ENCODE data around the gene AGO3. TPM values are rescaled to one million over a fixed set of nuclear protein-coding genes. Genes with fewer than 3 reads are reported as not detected.
A peak's percentile ranks its signal among the peaks of the same experiment; 100 is the strongest.
"Not testable (repeated sequence)": the region's sequence is repeated elsewhere in the genome, so short reads cannot be mapped to it uniquely, and the experiment has no call there.

Gene AGO3
- total and polyA plus RNA-seq, 2 donors, result 4.1 to 53.1 TPM

DNA sequence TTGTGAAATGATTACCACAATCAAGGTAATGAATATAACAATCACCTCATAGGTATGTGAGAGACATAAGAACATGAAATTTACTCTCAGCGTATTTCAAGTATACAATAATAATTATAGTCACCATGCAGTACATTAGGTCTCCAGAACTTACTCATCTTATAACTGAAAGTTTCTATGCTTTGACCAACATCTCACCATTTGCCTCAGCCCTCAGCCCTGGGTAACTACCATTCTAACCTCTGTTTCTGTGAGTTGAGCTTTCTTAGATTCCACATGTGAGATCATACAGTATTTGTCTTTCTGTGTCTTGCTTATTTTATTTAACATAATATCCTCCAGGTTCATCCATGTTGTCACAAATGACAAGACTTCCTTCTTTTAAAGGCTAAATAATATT, 57.3 kb downstream of the AGO3 start:
- no peak for DNase-seq (ENCODE audit: extremely low spot score)
- H3K4me1 ChIP-seq (ENCODE audit: insufficient read depth), result no peaks in the 10 kb centered on the region
- H3K36me3 ChIP-seq (ENCODE audit: insufficient read depth), result no peaks in the 10 kb centered on the region
- no peak overlapping the region for H3K27ac ChIP-seq (ENCODE audit: low read depth)
- 96% methylated on average over 1 of the region's 1 CpG for WGBS
- no peak overlapping the region for H3K4me3 ChIP-seq (ENCODE audit: low read depth, low read length)

DNA sequence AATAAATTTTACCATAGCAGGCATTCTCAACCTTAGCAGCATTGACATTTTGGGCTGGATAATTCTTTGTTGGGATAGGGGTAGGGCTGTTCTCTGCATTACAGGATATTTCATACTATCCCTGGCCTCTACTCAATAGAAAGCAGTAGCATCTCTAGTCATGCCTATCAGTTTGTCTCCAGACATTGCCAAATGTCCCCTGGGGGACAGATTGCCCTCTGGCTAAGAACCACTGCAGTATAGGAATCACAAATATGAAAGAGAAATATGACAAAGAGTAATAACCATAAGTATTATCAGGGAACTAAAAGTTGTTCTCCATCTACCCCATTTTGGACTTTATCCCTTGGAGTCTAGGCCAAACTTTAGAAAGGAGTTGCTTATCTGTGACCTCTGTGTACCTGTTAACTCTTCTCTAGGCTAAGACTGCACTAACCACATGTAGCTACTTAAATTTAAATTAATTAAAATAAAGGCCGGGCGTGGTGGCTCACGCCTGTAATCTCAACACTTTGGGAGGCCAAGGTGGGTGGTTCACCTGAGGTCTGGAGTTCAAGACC, 76.1 kb downstream of the AGO3 start:
- 97% methylated on average over 3 of the region's 3 CpGs for WGBS
- H3K36me3 ChIP-seq (ENCODE audit: insufficient read depth), result no peaks in the 10 kb centered on the region
- DNase-seq (ENCODE audit: extremely low spot score), result no peak
- no peak overlapping the region for H3K27ac ChIP-seq (ENCODE audit: low read depth)
- no peak overlapping the region for H3K4me3 ChIP-seq (ENCODE audit: low read depth, low read length)
- no peaks in the 10 kb centered on the region for H3K4me1 ChIP-seq (ENCODE audit: insufficient read depth)

DNA sequence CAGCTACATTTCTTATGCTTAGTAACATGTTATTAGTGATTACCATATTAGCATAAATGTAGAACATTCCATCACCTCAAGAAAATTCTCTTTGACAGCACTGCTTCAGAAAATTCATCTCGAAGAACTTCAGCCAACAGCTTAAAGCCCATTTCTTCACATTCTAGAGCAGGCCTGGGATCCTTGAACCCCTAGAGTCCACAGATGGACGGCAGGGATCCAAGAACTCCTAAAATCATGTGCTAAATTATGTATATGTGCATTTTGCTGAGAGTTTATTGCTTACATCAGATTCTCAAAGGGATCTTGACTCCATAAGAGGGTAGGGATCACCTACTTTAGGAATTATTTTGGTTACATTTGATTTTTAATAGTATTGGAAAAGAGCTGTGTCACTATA, 76.8 kb downstream of the AGO3 start:
- H3K4me1 ChIP-seq (ENCODE audit: insufficient read depth), result no peaks in the 10 kb centered on the region
- whole genome bisulfite sequencing, result 61% methylated on average over 2 of the region's 2 CpGs
- no peak for DNase-seq (ENCODE audit: extremely low spot score)
- H3K4me3 ChIP-seq (ENCODE audit: low read depth, low read length), result no peak overlapping the region
- H3K27ac ChIP-seq (ENCODE audit: low read depth), result peak overlapping the region; percentile 38
- H3K36me3 ChIP-seq (ENCODE audit: insufficient read depth), result no peaks in the 10 kb centered on the region

DNA sequence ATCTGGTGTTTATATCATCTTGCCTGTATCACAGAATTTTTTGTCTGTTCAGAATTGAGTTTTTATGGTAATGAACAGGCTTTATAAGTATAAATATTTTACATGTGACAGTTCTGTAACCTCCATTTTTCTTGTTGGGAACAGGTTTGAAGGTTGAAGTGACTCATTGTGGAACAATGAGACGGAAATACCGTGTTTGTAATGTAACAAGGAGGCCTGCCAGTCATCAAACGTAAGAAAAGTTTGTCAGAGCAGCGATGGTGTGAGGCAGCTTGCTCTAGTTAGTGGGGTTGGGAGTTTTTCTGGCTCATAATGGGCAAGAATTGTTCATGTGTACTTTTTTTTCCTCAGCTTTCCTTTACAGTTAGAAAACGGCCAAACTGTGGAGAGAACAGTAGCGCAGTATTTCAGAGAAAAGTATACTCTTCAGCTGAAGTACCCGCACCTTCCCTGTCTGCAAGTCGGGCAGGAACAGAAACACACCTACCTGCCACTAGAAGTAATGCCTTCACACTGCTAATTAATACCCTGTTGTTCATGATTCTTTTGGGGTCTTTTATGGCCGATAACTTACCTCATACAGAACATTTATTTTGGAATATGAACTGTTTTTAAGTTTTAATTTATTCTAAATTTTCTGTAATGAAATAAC, 77.8 kb downstream of the AGO3 start:
- H3K4me1 ChIP-seq (ENCODE audit: insufficient read depth), result no peaks in the 10 kb centered on the region
- H3K4me3 ChIP-seq (ENCODE audit: low read depth, low read length), result no peak overlapping the region
- DNase-seq (ENCODE audit: extremely low spot score), result peak; percentile 3
- H3K27ac ChIP-seq (ENCODE audit: low read depth), result no peak overlapping the region
- H3K36me3 ChIP-seq (ENCODE audit: insufficient read depth), result no peaks in the 10 kb centered on the region
- 76% methylated on average over 9 of the region's 9 CpGs for WGBS

DNA sequence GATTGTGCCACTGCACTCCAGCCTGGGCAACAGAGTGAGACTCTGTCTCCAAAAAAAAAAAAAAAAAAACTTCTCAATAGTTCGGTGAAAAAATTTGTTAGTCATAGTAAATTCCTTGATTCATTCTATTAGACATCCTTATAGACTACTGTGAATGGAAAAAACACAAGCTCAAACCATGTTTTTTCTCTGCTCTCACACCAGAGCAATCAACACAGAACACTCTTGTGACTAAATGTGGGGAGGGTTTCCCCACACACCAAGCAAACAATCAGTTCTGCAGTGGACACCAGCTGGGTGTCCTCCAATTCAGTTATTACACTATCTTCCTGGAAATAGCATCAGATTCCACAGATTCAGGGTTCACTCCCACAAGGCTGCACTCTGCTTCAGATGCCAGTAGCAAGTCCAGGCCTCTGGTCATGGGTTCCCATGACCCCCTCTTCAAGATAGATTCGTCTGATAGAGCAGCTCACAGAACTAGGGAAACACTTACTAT, 83.9 kb downstream of the AGO3 start:
- H3K27ac ChIP-seq (ENCODE audit: low read depth), result no peak overlapping the region
- H3K36me3 ChIP-seq (ENCODE audit: insufficient read depth), result peaks cover 3% of the 10 kb centered on the region
- 85% methylated on average over 2 of the region's 2 CpGs for WGBS
- H3K4me1 ChIP-seq (ENCODE audit: insufficient read depth), result no peaks in the 10 kb centered on the region
- H3K4me3 ChIP-seq (ENCODE audit: low read depth, low read length), result no peak overlapping the region
- DNase-seq (ENCODE audit: extremely low spot score), result no peak

DNA sequence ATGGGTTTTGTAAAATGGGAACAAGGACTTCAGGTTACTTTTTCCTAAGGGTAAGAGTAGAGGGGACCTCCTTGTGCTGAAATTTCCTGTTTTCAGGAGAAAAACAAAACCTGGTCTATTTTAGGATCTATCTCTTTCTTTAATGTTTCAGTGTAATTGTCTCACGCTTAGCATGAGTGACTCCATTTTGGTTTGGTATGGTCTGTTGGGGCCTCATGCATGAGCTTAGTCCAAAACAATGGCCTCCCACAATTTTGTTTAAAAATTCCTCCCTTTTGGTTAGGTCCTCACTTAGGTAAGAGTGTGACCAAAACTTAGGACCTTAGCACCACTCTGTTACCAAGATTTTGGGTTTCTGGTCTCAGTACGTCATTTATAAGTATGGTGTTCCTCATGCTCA, 85.8 kb downstream of the AGO3 start:
- H3K36me3 ChIP-seq (ENCODE audit: insufficient read depth), result peaks cover 6% of the 10 kb centered on the region
- H3K4me3 ChIP-seq (ENCODE audit: low read depth, low read length), result no peak overlapping the region
- 95% methylated on average over 2 of the region's 2 CpGs for WGBS
- no peak overlapping the region for H3K27ac ChIP-seq (ENCODE audit: low read depth)
- no peaks in the 10 kb centered on the region for H3K4me1 ChIP-seq (ENCODE audit: insufficient read depth)
- no peak for DNase-seq (ENCODE audit: extremely low spot score)

DNA sequence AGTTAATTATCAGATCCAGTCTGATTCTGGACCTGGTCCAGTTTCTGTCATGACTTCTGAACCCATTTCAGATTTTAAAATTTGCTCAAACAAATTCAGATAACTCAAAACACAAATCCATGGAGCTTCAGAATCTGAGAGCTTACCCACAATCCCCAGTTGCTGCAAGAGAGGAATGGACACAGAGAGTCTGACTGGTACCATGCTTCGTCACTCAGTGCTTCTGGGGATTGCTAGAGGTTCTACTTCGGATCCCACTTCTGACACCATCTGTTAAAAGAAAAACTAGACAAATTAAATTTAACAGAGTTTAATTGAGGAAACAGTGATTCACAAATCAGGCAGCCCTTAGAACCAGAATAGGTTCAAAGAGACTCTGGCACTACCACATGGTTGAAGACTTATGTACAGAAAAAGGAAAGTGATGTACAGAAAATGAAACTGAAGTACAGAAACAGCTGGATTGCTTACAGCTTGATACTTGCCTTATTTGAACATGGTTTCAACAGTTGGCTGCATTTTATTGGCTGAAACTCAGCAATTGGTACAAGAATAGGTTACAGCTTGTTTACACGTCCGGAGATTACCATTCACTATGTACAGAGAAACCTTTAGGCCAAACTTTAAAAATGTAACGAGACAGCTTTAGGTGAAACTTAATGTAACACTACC, 92.3 kb downstream of the AGO3 start:
- H3K36me3 ChIP-seq (ENCODE audit: insufficient read depth), result peaks cover 13% of the 10 kb centered on the region
- no peak overlapping the region for H3K4me3 ChIP-seq (ENCODE audit: low read depth, low read length)
- H3K4me1 ChIP-seq (ENCODE audit: insufficient read depth), result no peaks in the 10 kb centered on the region
- DNase-seq (ENCODE audit: extremely low spot score), result no peak
- 80% methylated on average over 5 of the region's 5 CpGs for WGBS
- H3K27ac ChIP-seq (ENCODE audit: low read depth), result no peak overlapping the region

DNA sequence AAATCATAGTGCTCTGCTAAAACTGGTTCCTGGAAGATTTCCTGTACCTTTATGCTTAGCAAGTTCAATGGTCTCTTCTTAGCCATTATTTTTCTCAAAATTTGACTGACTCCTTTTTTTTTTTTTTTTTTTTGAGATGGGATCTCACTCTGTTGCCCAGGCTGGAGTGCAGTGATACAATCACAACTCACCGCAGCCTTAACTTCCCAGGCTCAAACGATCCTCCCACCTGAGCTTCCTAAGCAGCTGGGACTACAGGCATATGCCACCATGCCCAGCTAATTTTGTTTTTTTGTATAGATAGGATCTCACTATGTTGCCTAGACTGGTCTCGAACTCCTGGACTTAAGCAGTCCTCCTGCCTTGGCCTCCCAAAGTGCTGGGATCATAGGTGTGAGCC, 93.1 kb downstream of the AGO3 start:
- H3K36me3 ChIP-seq (ENCODE audit: insufficient read depth), result peaks cover 13% of the 10 kb centered on the region
- 96% methylated on average over 3 of the region's 3 CpGs for WGBS
- not testable (repeated sequence) for H3K27ac ChIP-seq (ENCODE audit: low read depth); H3K4me1 ChIP-seq (ENCODE audit: insufficient read depth); DNase-seq (ENCODE audit: extremely low spot score); H3K4me3 ChIP-seq (ENCODE audit: low read depth, low read length)

DNA sequence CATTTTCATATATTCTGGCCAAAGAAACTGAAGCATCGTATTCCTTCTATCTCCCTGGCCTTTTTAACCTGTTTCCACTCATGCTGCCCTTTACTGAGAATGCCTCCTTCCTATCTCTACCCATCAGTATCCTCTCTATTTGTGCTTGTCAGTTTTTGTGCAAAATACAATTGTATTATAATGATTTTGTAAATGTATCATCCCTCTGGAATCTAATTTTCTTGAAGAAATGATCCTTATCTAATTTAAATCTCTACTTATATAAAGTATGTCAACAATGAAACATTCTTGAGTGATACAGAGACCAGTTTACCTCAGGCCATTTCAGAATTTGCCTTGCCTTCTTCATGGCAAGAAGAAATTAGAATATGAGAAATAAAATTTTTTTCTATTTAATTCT, 93.9 kb downstream of the AGO3 start:
- Histone ChIP-seq H3K36me3 (ENCODE audit: insufficient read depth) (peaks cover 13% of the 10 kb centered on the region), H3K4me1 (ENCODE audit: insufficient read depth) (no peaks in the 10 kb centered on the region), H3K27ac (ENCODE audit: low read depth) (no peak overlapping the region), H3K4me3 (ENCODE audit: low read depth, low read length) (no peak overlapping the region)
- DNase-seq (ENCODE audit: extremely low spot score), result no peak
- WGBS, result 89% methylated on average over 1 of the region's 1 CpG

DNA sequence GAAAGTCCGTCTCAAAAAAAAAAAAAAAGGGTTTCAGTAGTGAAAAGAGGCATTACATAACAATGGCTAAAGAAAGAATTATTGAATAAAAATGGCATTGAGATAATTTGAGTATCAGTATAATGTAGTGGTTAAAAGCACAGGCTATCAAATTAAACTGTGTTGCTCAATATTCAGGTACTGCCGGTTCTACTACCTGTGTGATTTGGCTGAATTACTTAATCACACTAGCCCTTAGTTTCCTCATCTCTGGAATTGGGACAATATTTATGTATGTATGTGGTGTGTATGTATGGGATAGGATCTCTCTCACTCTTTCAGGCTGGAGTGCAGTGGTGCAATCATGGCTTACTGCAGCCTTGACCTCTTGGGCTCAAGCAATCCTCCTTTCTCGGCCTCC, 96.9 kb downstream of the AGO3 start:
- 99% methylated on average over 3 of the region's 3 CpGs for WGBS
- no peaks in the 10 kb centered on the region for H3K4me1 ChIP-seq (ENCODE audit: insufficient read depth)
- H3K36me3 ChIP-seq (ENCODE audit: insufficient read depth), result peaks cover 11% of the 10 kb centered on the region
- DNase-seq (ENCODE audit: extremely low spot score), result no peak
- no peak overlapping the region for H3K27ac ChIP-seq (ENCODE audit: low read depth)
- H3K4me3 ChIP-seq (ENCODE audit: low read depth, low read length), result no peak overlapping the region

DNA sequence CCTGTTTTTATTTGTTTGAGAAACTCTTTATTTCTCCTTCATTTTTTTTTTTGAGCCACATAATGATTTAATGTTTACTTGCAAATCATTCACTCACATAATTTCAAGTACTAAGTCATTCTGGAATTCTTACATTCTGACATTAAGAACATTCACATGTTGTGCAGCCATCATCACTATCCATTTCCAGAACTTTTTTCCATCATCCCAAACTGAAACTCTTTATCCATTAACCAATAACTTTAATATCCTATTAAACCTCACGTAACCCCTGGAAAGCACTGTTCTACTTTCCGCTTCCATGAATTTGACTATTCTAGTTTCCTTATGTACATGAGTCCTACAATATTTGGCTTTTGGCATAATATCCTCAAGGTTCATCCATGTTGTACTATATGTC, 100.5 kb downstream of the AGO3 start:
- peaks cover 6% of the 10 kb centered on the region for H3K36me3 ChIP-seq (ENCODE audit: insufficient read depth)
- H3K4me1 ChIP-seq (ENCODE audit: insufficient read depth), result no peaks in the 10 kb centered on the region
- WGBS, result 98% methylated on average over 2 of the region's 2 CpGs
- no peak overlapping the region for H3K4me3 ChIP-seq (ENCODE audit: low read depth, low read length)
- H3K27ac ChIP-seq (ENCODE audit: low read depth), result no peak overlapping the region
- no peak for DNase-seq (ENCODE audit: extremely low spot score)

DNA sequence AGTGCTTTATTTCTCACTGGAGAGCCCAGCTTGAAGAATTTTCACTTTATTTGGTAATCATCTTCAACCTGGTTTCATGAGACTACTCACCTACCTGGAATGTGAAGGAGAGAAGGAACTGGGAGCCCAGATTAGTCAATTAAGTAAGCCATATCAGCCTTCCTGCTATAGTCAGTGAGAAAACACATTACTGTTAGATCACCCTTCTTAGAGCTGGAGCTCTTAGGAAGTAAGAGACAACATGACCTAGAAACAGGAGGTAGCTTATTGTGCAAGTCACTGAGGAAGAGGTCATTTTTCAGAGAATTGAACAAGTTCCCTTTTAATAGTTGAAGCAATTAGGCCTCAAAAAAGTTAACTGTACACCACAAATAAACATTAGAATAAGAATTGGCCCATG, 103.8 kb downstream of the AGO3 start:
- Histone ChIP-seq H3K36me3 (ENCODE audit: insufficient read depth) (no peaks in the 10 kb centered on the region), H3K4me3 (ENCODE audit: low read depth, low read length) (no peak overlapping the region), H3K27ac (ENCODE audit: low read depth) (no peak overlapping the region), H3K4me1 (ENCODE audit: insufficient read depth) (no peaks in the 10 kb centered on the region)
- DNase-seq (ENCODE audit: extremely low spot score), result no peak

DNA sequence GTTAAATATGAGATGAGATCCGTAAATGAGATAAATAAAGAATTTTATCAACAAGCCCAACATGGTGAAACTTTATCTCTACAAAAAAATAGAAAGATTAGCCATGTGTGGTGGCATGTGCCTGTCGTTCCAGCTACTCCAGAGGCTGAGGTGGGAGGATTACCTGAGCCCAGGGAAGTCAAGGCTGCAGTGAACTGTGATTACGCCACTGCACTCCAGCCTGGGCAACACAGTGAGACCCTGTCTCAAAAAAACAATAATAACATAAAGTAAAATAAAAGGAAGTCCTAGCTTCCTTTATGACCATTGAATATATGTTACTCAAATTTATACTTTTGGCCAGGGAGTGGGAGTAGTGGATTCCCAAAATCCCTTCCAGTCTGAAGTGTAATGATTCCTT, 104.2 kb downstream of the AGO3 start:
- H3K27ac ChIP-seq (ENCODE audit: low read depth), result no peak overlapping the region
- H3K4me3 ChIP-seq (ENCODE audit: low read depth, low read length), result no peak overlapping the region
- WGBS, result 79% methylated on average over 3 of the region's 3 CpGs
- H3K36me3 ChIP-seq (ENCODE audit: insufficient read depth), result no peaks in the 10 kb centered on the region
- DNase-seq (ENCODE audit: extremely low spot score), result no peak
- H3K4me1 ChIP-seq (ENCODE audit: insufficient read depth), result no peaks in the 10 kb centered on the region

DNA sequence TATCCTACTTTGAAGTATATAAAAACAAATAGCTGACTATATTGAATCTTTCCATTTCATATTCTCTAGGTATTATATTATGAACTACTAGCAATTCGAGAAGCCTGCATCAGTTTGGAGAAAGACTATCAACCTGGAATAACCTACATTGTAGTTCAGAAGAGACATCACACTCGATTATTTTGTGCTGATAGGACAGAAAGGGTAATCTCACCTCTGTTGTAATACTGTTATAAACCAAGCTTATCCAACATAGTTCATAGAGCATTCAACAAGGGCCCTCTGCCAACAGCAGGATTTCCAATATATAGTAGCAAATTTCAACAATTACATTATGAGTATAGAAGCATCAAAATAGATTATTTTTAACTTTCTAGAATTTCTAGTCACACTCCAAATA, 109.3 kb downstream of the AGO3 start:
- no peak overlapping the region for H3K27ac ChIP-seq (ENCODE audit: low read depth)
- WGBS, result 82% methylated on average over 2 of the region's 2 CpGs
- no peaks in the 10 kb centered on the region for H3K4me1 ChIP-seq (ENCODE audit: insufficient read depth)
- no peak overlapping the region for H3K4me3 ChIP-seq (ENCODE audit: low read depth, low read length)
- H3K36me3 ChIP-seq (ENCODE audit: insufficient read depth), result peaks cover 3% of the 10 kb centered on the region
- DNase-seq (ENCODE audit: extremely low spot score), result no peak

Data from urinary bladder (tissue), 4 donors.